ENCODE data around the gene TSPAN15.

TSPAN15 gene

DNA sequence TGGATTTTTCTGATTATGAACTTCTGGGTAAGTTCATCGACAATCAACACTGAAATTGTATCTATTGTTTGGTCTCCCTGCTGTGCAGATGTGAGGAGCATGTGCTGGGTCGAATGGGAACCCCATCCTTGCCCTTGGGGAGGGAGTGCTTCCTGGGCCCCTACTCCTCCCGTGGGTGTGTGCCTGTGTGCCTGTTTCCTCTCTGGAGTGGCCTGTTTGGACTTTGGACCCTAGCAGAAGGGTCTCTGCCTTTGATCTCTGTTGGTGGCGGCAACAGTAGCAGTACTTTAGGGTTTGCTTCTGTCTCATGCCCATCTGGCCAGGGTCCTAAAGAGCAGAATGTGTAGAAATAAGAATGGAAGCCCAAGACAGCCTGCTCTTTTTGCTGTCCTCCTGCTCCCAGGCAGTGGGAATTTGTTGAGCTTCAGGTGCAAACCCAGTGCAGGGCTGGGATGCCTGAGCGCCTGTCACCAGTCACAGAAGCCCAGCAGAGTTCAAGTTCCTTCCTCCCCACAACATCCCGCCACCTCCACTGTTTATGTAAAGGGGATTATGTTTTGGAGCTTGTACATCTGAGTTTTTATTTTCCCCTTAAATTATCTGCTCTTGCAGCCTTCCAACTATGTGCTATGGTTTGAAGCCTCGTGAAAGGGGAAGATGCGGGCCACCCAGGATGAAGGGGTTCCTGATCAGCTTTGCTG, 33.1 kb upstream of the TSPAN15 start:
- no peak for DNase-seq

- no peak for DNase-seq
These were observed 32.0 kb upstream of the TSPAN15 start for GRCh38 chr10:69419096-69419743.

- no peak for DNase-seq
These were observed 31.5 kb upstream of the TSPAN15 start for GRCh38 chr10:69419744-69420126.

DNA sequence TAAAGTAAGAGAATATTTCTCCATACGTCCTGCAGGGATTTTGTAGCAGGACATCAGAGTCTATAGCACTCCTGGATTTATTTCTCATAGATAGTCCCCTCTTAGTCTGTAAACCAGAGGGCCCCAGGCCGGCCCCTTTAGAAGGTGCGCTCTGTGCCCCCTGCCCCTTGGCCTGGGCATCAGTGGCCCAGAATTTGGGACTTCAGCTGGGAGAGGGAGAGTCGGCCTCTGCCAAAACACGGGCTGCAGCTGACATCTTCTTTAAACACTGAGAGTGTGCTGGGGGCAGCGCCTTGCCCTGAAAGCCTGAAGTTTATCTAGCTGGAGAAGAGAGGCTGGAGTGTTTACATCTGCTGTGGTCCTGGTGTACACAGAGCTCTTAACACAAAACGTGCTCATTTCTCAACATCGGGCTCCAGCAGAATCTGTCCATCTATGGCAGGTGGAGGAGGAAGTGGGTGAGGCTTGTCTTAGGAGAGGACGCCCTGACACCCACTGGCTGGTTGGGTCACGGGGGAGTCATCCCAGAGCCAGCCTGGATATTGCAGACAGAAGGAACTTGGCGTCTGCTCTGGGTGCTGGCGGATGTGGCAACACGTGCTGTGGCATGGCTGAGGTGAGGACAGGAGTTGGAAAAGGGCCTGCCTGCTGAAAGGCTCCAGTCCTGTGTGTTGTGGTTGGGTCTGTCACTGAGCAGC, 29.5 kb upstream of the TSPAN15 start:
- no peak for DNase-seq

DNA sequence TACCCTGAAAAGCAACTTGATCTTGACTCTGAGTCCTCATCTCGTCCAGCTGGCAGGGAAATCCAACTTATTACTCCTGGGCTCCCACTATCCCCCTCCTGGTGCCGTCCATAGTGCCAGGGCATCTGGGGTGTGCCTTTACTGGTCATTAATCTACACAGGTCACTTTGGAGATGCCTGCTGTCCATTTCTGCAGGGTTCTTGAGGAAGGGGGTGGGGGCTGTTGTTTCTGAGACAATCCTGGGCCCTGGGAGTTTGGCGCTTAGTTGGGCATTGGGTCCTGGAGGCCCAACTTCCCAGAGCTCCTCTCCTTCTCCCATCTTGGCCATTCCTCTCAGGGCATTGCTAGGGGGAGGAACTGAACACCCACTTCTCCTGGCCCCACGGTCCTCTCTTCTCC, 28.6 kb upstream of the TSPAN15 start:
- no peak for DNase-seq

GRCh38 chr10:69425041-69425440, 26.2 kb upstream of the TSPAN15 start:
- no peak for DNase-seq

- no peak for DNase-seq
These were observed 25.6 kb upstream of the TSPAN15 start for GRCh38 chr10:69425511-69426298.

DNA sequence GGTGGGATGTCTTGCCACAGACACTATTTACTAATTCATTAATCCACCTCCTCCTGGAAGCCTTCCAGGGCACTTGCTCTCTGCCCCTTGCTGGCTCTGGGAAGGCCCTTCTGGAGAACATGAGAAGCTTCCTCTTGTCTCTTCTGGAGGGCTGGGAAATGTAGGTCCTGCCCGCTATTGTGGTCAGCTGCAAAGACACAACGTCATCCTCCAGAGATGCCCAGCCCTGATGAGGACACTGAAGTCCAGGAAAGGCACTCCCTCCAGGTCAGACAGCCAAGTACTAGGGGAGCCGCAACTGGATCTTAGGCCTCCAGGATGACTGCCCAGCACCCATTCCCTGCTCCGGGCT, 24.9 kb upstream of the TSPAN15 start:
- no peak for DNase-seq

- DNase-seq = no peak
These were observed 23.1 kb upstream of the TSPAN15 start for GRCh38 chr10:69428165-69428564.

GRCh38 chr10:69434169-69434568, 17.1 kb upstream of the TSPAN15 start:
- no peak for DNase-seq

DNA sequence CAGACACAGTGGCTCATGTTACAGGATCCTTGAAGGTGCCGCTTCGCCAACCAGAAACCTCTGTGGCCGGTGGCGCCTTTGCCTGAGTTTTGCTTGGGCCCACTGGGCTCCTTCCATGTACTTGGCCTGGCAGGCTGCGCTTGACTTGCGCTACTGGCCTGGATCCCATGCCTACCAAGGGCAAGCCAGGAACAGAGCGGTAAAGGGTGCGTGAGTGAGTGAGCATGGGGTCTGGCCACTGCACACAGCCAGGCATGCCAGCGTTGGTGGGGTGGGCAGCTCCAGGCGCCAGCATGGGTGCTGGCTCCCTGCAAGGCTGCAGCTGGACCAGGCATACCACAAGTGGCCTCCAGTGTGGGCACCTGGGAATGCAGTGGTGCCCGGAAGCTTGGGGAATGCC, 16.3 kb upstream of the TSPAN15 start:
- no peak for DNase-seq

- DNase-seq = no peak
These were observed 15.2 kb upstream of the TSPAN15 start for GRCh38 chr10:69435966-69436520.

DNA sequence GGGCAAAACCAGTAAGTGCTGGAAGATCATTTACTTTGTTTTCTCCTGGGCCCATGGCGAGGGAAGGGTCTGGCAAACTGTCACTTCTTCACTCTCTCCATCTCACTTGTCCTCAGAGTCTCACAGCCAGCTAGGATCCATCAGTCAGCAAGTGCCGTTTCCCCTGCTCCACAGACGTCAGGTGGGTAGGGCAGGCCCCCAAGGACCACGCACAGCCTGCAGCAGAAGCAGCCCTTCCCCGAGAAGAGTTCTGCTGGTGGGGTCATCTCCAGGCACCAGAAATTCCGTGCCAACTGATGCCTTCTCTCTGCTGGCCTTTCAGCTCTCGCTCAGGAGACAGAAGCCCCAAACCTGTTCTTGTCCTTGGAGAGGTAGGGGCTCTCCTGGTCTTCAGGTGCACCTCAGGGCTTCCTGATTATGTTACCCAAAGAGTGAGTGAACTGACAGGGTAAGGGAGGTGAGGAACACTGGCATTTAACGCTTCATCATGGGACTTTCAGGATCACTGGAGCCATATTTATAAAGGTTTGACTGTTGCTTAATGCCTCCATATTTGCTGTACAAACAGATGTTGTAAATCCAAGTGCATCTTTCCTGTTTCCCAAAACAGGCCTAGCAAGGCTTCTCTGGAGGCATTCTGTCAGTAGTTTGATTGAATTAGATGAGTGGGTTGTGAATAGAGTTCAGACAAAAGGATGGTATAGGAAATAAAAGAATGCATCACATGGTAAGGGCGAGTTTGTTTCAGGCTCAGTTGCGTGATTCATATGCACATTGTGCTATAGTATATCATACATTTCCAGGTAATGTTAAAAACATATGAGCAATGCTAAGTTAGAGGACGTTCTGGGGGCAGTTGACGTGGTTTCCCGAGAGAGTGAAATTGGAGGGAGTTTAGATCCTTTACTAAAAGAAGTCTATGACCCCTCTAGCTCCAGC, 13.7 kb upstream of the TSPAN15 start:
- DNase-seq = no peak

GRCh38 chr10:69438536-69439349, 12.5 kb upstream of the TSPAN15 start:
- DNase-seq = no peak

DNA sequence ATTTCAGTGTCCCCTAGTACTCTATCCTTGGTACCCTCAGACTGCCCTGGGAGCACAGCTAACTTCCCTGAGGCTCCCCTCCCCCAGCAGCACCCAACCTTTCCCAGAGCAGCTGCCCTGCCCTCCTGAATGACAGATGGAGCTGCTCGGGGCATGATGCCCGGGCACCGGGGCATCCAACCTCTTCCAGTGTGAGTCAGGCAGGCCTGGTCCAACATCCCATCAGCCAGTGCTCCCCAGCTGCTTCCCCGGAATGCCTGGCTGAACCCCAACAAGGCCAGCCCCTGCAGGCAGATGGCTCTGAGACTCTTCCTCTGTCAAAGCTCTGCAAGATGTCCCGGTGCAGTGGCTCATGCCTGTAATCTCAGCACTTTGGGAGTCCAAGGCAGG, 11.9 kb upstream of the TSPAN15 start:
- DNase-seq = no peak

DNA sequence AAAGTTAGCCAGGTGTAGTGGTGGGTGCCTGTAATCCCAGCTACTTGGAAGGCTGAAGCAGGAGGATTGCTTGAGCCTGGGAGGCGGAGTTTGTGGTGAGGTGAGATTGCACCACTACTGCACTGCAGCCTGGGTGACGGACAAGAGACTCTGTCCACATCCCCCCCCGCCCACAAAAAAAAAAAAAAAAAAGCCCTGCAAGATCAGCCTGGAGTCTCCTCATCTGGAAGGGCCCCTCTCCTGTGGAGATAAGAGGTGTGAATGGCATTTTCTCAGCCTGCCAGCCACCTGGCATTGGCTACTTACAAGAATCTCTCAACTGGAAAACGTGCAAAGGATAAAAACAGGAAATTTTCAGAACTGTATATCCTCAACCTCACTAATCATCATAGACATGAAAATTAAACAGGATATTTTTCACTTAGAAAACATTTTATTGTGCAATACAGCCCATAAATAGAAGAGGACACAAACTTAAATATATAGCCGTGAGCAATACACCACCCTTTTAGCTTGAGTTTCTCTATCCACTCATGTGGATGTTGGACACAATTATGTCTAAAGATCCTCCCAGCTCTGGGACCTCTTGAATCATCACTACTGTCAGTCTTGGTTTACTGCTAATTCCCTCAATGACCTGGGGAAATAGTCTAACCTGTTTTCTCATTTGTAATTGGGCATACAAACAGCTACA, 11.3 kb upstream of the TSPAN15 start:
- no peak for DNase-seq

DNA sequence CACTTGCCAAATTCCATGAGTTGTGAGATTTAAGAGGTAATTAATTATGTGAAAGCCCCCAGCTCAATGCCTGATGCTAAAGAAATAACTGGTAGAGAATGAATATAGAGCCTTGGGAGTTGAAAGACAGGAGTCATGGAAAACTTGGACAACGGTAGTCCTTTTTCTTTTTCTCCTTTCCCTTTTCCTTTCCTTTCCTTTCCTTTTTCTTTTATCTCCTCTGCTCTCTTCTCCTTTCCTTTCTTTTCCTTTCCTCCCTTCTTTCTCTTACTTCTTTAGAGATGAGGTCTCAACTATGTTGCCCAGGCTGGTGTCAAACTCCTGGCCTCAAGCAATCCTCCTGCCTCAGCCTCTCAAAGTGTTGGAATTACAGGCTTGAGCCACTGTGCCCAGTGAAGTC, 7.9 kb upstream of the TSPAN15 start:
- no peak for DNase-seq

- no peak for DNase-seq
These were observed 6.2 kb upstream of the TSPAN15 start for GRCh38 chr10:69445041-69445440.

GRCh38 chr10:69446229-69446628, 5.0 kb upstream of the TSPAN15 start:
- no peak for DNase-seq

- no peak for DNase-seq
These were observed 4.6 kb upstream of the TSPAN15 start for GRCh38 chr10:69446650-69447151.

Measured in NCI-H1105 treated with DMSO at 0.1 percent for 48 hours (cell line).